ENCODE measurements around the gene HPSE2. TPM values are rescaled to one million over a fixed set of nuclear protein-coding genes. Genes with fewer than 3 reads are reported as not detected.

The HPSE2 gene
- total RNA-seq, 1 experiment from 2014 or later, result not detected

- DNase-seq (ENCODE audit: low read depth, low spot score), result no peak
- in situ Hi-C loops (cut with HindIII; ENCODE audit: low pct_unique_long_range_greater_than_20kb, low sequenced_read_pairs) (no loop called here), intact Hi-C loops (cut with micrococcal nuclease; ENCODE audit: unreplicated experiment) (no loop called here)
- Histone ChIP-seq H3K27me3 (ENCODE audit: control insufficient read depth, insufficient read depth, low read length) (peaks cover 8% of the 10 kb centered on the region; the same call in 1 of the 2 replicates), H3K9me3 (ENCODE audit: control insufficient read depth, insufficient read depth, low read depth, low read length) (no peaks in the 10 kb centered on the region), H3K4me1 (ENCODE audit: control insufficient read depth, insufficient read depth, low read length) (no peaks in the 10 kb centered on the region), H3K4me3 (ENCODE audit: low read depth in 2 of 2, low read length in 2 of 2) (no peak overlapping the region), H3K27ac (ENCODE audit: low read length) (no peak overlapping the region), H3K36me3 (ENCODE audit: control insufficient read depth, insufficient read depth, low read length) (no peaks in the 10 kb centered on the region)
- ATAC-seq, result no peak
- no peak for TF ChIP-seq TCF7L2 (IDR thresholded peaks at IDR 0.05; ENCODE audit: low read depth, low read length)
- TF ChIP-seq REST (IDR thresholded peaks at IDR 0.05; ENCODE audit: insufficient read depth in 1 of 2, low read depth in 2 of 2, low read length in 1 of 2), result no peak
- TF ChIP-seq SIN3A (IDR thresholded peaks at IDR 0.05; ENCODE audit: borderline replicate concordance, insufficient read depth, low read depth, low read length), result no peak
- no peak for TF ChIP-seq CTCF (IDR thresholded peaks at IDR 0.05)
- TF ChIP-seq POLR2AphosphoS5 (IDR thresholded peaks at IDR 0.05; ENCODE audit: low read depth, low read length), result no peak
- no TSS peak for BruUV-seq (replicated peaks)
- POLR2A ChIA-PET, result no interaction called here
- CTCF ChIA-PET, result no interaction called here
Observed at GRCh38 chr10:98567391-98568133, 668.1 kb downstream of the HPSE2 start.

GRCh38 chr10:98563811-98564210 lies 671.8 kb downstream of the HPSE2 start:
- in situ Hi-C loops (cut with HindIII; ENCODE audit: low pct_unique_long_range_greater_than_20kb, low sequenced_read_pairs), result no loop called here
- Histone ChIP-seq H3K27me3 (ENCODE audit: control insufficient read depth, insufficient read depth, low read length) (peaks cover 5% of the 10 kb centered on the region; the same call in 1 of the 2 replicates), H3K36me3 (ENCODE audit: control insufficient read depth, insufficient read depth, low read length) (no peaks in the 10 kb centered on the region), H3K9me3 (ENCODE audit: control insufficient read depth, insufficient read depth, low read depth, low read length) (no peaks in the 10 kb centered on the region), H3K27ac (ENCODE audit: low read length) (no peak overlapping the region), H3K4me3 (ENCODE audit: low read depth in 2 of 2, low read length in 2 of 2) (no peak overlapping the region), H3K4me1 (ENCODE audit: control insufficient read depth, insufficient read depth, low read length) (no peaks in the 10 kb centered on the region)
- no peak for TF ChIP-seq CTCF (IDR thresholded peaks at IDR 0.05)
- no peak for TF ChIP-seq REST (IDR thresholded peaks at IDR 0.05; ENCODE audit: insufficient read depth in 1 of 2, low read depth in 2 of 2, low read length in 1 of 2)
- TF ChIP-seq SIN3A (IDR thresholded peaks at IDR 0.05; ENCODE audit: borderline replicate concordance, insufficient read depth, low read depth, low read length), result no peak
- TF ChIP-seq POLR2AphosphoS5 (IDR thresholded peaks at IDR 0.05; ENCODE audit: low read depth, low read length), result no peak
- no peak for TF ChIP-seq TCF7L2 (IDR thresholded peaks at IDR 0.05; ENCODE audit: low read depth, low read length)
- ChIA-PET POLR2A (no interaction called here), CTCF (no interaction called here)
- intact Hi-C loops (cut with micrococcal nuclease; ENCODE audit: unreplicated experiment), result no loop called here
- DNase-seq (ENCODE audit: low read depth, low spot score) (no peak), ATAC-seq (no peak)
- no TSS peak for BruUV-seq (replicated peaks)
